ENCODE data around the gene SYT1. TPM values are rescaled to one million over a fixed set of nuclear protein-coding genes. Genes with fewer than 3 reads are reported as not detected.

SYT1 gene
- total and polyA plus RNA-seq, 11 donors: 0.08 to 0.86 (median 0.16) TPM; not detected in 6

GRCh38 chr12:78938341-78939084 is 73.9 kb downstream of the SYT1 start:
- Histone ChIP-seq H3K9me3 (peaks cover 0 to 2% (median 0%) of the 10 kb centered on the region in 12 donors), H3K4me3 (no peak overlapping the region), H3K36me3 (no peaks in the 10 kb centered on the region), H3K27me3 (no peaks in the 10 kb centered on the region), H3K4me1 (no peaks in the 10 kb centered on the region), H3K27ac (no peak overlapping the region)
- DNase-seq: no peak
- WGBS, 4 donors: 77 to 86% (median 79%) methylated on average over 4 of the region's 4 CpGs
- no peak for ATAC-seq
- TF ChIP-seq CTCF (IDR thresholded peaks at IDR 0.05) (no peak), POLR2A (IDR thresholded peaks at IDR 0.05) (no peak)
- intact Hi-C loops (cut with DNase I): no loop called here

- DNase-seq (no peak), ATAC-seq (no peak)
- TF ChIP-seq CTCF (IDR thresholded peaks at IDR 0.05) (no peak), POLR2A (IDR thresholded peaks at IDR 0.05) (no peak)
- H3K9me3 ChIP-seq: peaks cover 0 to 9% (median 0%) of the 10 kb centered on the region in 12 donors
- no peak overlapping the region for H3K27ac ChIP-seq
- no peak overlapping the region for H3K4me3 ChIP-seq
- H3K36me3 ChIP-seq: no peaks in the 10 kb centered on the region
- intact Hi-C loops (cut with DNase I): no loop called here
- H3K27me3 ChIP-seq: no peaks in the 10 kb centered on the region
- no peaks in the 10 kb centered on the region for H3K4me1 ChIP-seq
Observed at GRCh38 chr12:78949532-78949931, 85.0 kb downstream of the SYT1 start.

- Histone ChIP-seq H3K4me1 (no peaks in the 10 kb centered on the region), H3K27me3 (no peaks in the 10 kb centered on the region), H3K36me3 (no peaks in the 10 kb centered on the region), H3K4me3 (no peak overlapping the region), H3K9me3 (peaks cover 0 to 9% (median 0%) of the 10 kb centered on the region in 12 donors), H3K27ac (no peak overlapping the region)
- 77 to 86% (median 83%) methylated on average over 11 of the region's 11 CpGs for WGBS, 4 donors
- TF ChIP-seq CTCF (IDR thresholded peaks at IDR 0.05): no peak
- no peak for DNase-seq
- intact Hi-C loops (cut with DNase I): no loop called here
- no peak for ATAC-seq
Observed at GRCh38 chr12:78951803-78952551, 87.4 kb downstream of the SYT1 start.

GRCh38 chr12:78952552-78952929 is 88.0 kb downstream of the SYT1 start:
- no peak for TF ChIP-seq CTCF (IDR thresholded peaks at IDR 0.05)
- DNase-seq: no peak
- Histone ChIP-seq H3K4me3 (no peak overlapping the region), H3K27me3 (no peaks in the 10 kb centered on the region), H3K9me3 (peaks cover 0 to 9% (median 0%) of the 10 kb centered on the region in 12 donors), H3K4me1 (no peaks in the 10 kb centered on the region), H3K27ac (no peak overlapping the region), H3K36me3 (no peaks in the 10 kb centered on the region)
- intact Hi-C loops (cut with DNase I): no loop called here
- WGBS, 4 donors: 89 to 96% (median 94%) methylated on average over 1 of the region's 1 CpG
- no peak for ATAC-seq
